Natural killer cell (primary cell): ENCODE data around the gene YLPM1. TPM values are rescaled to one million over a fixed set of nuclear protein-coding genes. Genes with fewer than 3 reads are reported as not detected.
"Not testable (repeated sequence)": the region's sequence is repeated elsewhere in the genome, so short reads cannot be mapped to it uniquely, and the experiment has no call there.

Experiments
- ATAC-seq, 3 donors: fragments of 150-1000 bp in 2 of 3; fragments of 200-7000 bp in 1 of 3; cut with Tn5 transposase; 1 replicate in 1 of 3; 2 replicates in 2 of 3; pipeline ENCODE4 v1.10.0; 2021; ENCODE audit warnings: mild to moderate bottlenecking in 2 of 3, moderate library complexity in 2 of 3
- DNase-seq, 2 donors: peaks; one replicate each; pipeline versions ENCODE4 v3.0.0 to v3.0.0-alpha.2; 2013 to 2021; ENCODE audit warnings: mixed read lengths in 1 of 2
- H3K27ac ChIP-seq: one replicate; pipeline ENCODE4 v1.5.1; 2013; ENCODE audit warnings: mild to moderate bottlenecking, low read length
- H3K27me3 ChIP-seq: one replicate; pipeline ENCODE4 v1.6.1; 2013; ENCODE audit warnings: low read length; ENCODE audit not compliant: control insufficient read depth, insufficient read depth
- H3K36me3 ChIP-seq: one replicate; pipeline ENCODE4 v1.6.1; 2013; ENCODE audit warnings: low read length; ENCODE audit not compliant: control insufficient read depth, insufficient read depth
- H3K4me1 ChIP-seq: one replicate; pipeline ENCODE4 v1.6.1; 2013; ENCODE audit warnings: low read length; ENCODE audit not compliant: control insufficient read depth, insufficient read depth
- H3K4me3 ChIP-seq: one replicate; pipeline ENCODE4 v1.5.1; 2013; ENCODE audit warnings: low read length
- H3K9me3 ChIP-seq: one replicate; pipeline ENCODE4 v1.6.1; 2013; ENCODE audit warnings: low read length; ENCODE audit not compliant: control insufficient read depth, insufficient read depth
- H3K27ac Mint-ChIP-seq, 2 donors: one replicate each; pipeline ENCODE4 v1.8.0; 2022; ENCODE audit warnings: mild to moderate bottlenecking in 2 of 2, mixed read lengths in 2 of 2, moderate library complexity in 1 of 2
- H3K27me3 Mint-ChIP-seq, 2 donors: one replicate each; pipeline ENCODE4 v1.8.0; 2022; ENCODE audit warnings: low read depth in 2 of 2, mixed read lengths in 2 of 2
- H3K36me3 Mint-ChIP-seq: one replicate; pipeline ENCODE4 v1.8.0; 2022; ENCODE audit warnings: mixed read lengths
- H3K4me1 Mint-ChIP-seq, 2 donors: one replicate each; pipeline ENCODE4 v1.8.0; 2022; ENCODE audit warnings: mixed read lengths in 2 of 2
- H3K4me3 Mint-ChIP-seq: one replicate; pipeline ENCODE4 v1.8.0; 2022; ENCODE audit warnings: mild to moderate bottlenecking, moderate library complexity, mixed read lengths
- H3K9me3 Mint-ChIP-seq, 2 donors: one replicate each; pipeline ENCODE4 v1.8.0; 2022; ENCODE audit warnings: mixed read lengths in 2 of 2
- CTCF ChIP-seq: fragments of 200-600 bp; IDR thresholded peaks from one replicate; pipeline ENCODE4 v1.8.0; 2022; ENCODE audit warnings: antibody characterized with exemption
- WGBS: methylation state at CpG from one replicate; pipeline ENCODE4 v1.1.7; 2013; ENCODE audit warnings: missing lambda C conversion rate; ENCODE audit not compliant: insufficient coverage; 5-methylcytosine and 5-hydroxymethylcytosine counted together
- intact Hi-C: fragments of 100-400 bp; cut with micrococcal nuclease; formaldehyde crosslinking; loops from one replicate; pipeline ENCODE4 v1.14.2; 2022
- total RNA-seq, 4 donors: library from RNA; stranded (reverse); fragments of 120-200 nt in 1 of 4; gene quantifications; one replicate each; pipeline versions ENCODE4 v1.2.3 to v1.2.4, GENCODE V29; 2013 to 2022

The YLPM1 gene
- total RNA-seq, 3 donors from 2014 or later (not counting 1 experiment from before 2014, with no cell fraction given), result 86.1 to 101 (median 93.3) TPM

- Histone ChIP-seq H3K36me3 (no peaks in the 10 kb centered on the region), H3K27me3 (no peaks in the 10 kb centered on the region), H3K27ac (no peak overlapping the region), H3K4me3 (no peak overlapping the region), H3K4me1 (no peaks in the 10 kb centered on the region), H3K9me3 (peaks cover 4% of the 10 kb centered on the region)
- TF ChIP-seq CTCF, result no peak
- intact Hi-C loops, result no loop called here
- DNase-seq (no peak), ATAC-seq (no peak)
- 90% methylated on average over 1 of the region's 2 CpGs for WGBS
- H3K36me3 Mint-ChIP-seq, result peaks cover 15% of the 10 kb centered on the region
- peaks cover 5 to 7% of the 10 kb centered on the region in 2 donors for H3K27me3 Mint-ChIP-seq
- H3K4me3 Mint-ChIP-seq, result no peak overlapping the region
- no peak overlapping the region for H3K27ac Mint-ChIP-seq
- no peaks in the 10 kb centered on the region for H3K4me1 Mint-ChIP-seq
- peaks cover 2 to 11% of the 10 kb centered on the region in 2 donors for H3K9me3 Mint-ChIP-seq
Observed at GRCh38 chr14:74754157-74754556, 9.0 kb upstream of the YLPM1 start.

- no peaks in the 10 kb centered on the region for H3K4me1 ChIP-seq
- DNase-seq, result no peak
- ATAC-seq, result no peak
- TF ChIP-seq CTCF, result no peak
- peaks cover 4% of the 10 kb centered on the region for H3K9me3 ChIP-seq
- H3K36me3 ChIP-seq, result no peaks in the 10 kb centered on the region
- WGBS, result 95% methylated on average over 7 of the region's 7 CpGs
- H3K27me3 Mint-ChIP-seq, result peaks cover 5 to 7% of the 10 kb centered on the region in 2 donors
- peaks cover 2 to 11% of the 10 kb centered on the region in 2 donors for H3K9me3 Mint-ChIP-seq
- H3K4me3 Mint-ChIP-seq, result no peak overlapping the region
- no peaks in the 10 kb centered on the region for H3K27me3 ChIP-seq
- peaks cover 15% of the 10 kb centered on the region for H3K36me3 Mint-ChIP-seq
- intact Hi-C loops, result no loop called here
- no peaks in the 10 kb centered on the region for H3K4me1 Mint-ChIP-seq
- no peak overlapping the region for H3K27ac Mint-ChIP-seq
- H3K27ac ChIP-seq, result no peak overlapping the region
- no peak overlapping the region for H3K4me3 ChIP-seq
Observed at GRCh38 chr14:74754899-74755298, 8.2 kb upstream of the YLPM1 start.

GRCh38 chr14:74756326-74756725, 6.8 kb upstream of the YLPM1 start:
- H3K27ac Mint-ChIP-seq, result no peak overlapping the region
- peaks cover 15% of the 10 kb centered on the region for H3K36me3 Mint-ChIP-seq
- ATAC-seq, result no peak
- H3K9me3 Mint-ChIP-seq, result peaks cover 2 to 11% of the 10 kb centered on the region in 2 donors
- Histone ChIP-seq H3K9me3 (peaks cover 4% of the 10 kb centered on the region), H3K4me3 (no peak overlapping the region), H3K27me3 (no peaks in the 10 kb centered on the region), H3K4me1 (no peaks in the 10 kb centered on the region), H3K36me3 (no peaks in the 10 kb centered on the region), H3K27ac (no peak overlapping the region)
- 100% methylated on average over 1 of the region's 1 CpG for WGBS
- H3K4me3 Mint-ChIP-seq, result no peak overlapping the region
- intact Hi-C loops, result no loop called here
- DNase-seq, result no peak
- H3K4me1 Mint-ChIP-seq, result no peaks in the 10 kb centered on the region
- TF ChIP-seq CTCF, result no peak
- H3K27me3 Mint-ChIP-seq, result peaks cover 7 to 8% of the 10 kb centered on the region in 2 donors

GRCh38 chr14:74758505-74758904, 4.6 kb upstream of the YLPM1 start:
- H3K27me3 Mint-ChIP-seq, H3K4me1 ChIP-seq, H3K4me3 Mint-ChIP-seq, H3K36me3 Mint-ChIP-seq, DNase-seq, H3K27ac ChIP-seq, H3K9me3 ChIP-seq, ATAC-seq, intact Hi-C loops, H3K27ac Mint-ChIP-seq, H3K36me3 ChIP-seq, H3K4me3 ChIP-seq, H3K4me1 Mint-ChIP-seq, H3K9me3 Mint-ChIP-seq, H3K27me3 ChIP-seq: not testable (repeated sequence)
- 98% methylated on average over 4 of the region's 5 CpGs for WGBS
